Activated naive CD8-positive, alpha-beta T cell treated with anti-CD3 and anti-CD28 coated beads, Interleukin-2, amount 10 ng/mL, durations not matched to agents 7 days and 5 days (primary cell): ENCODE data around the gene HHAT. TPM values are rescaled to one million over a fixed set of nuclear protein-coding genes. Genes with fewer than 3 reads are reported as not detected.

Experiments used
- ATAC-seq: fragments of 150-1000 bp; cut with Tn5 transposase; one replicate; pipeline ENCODE4 v1.10.0; 2021; ENCODE audit warnings: low read depth, moderate library complexity
- POLR2A ChIA-PET: fragments of 350-600 bp; sonication (Branson Sonifier 250); formaldehyde crosslinking; loops from one replicate; lab custom pipeline; 2021; ENCODE audit warnings: antibody characterized with exemption; lab: Charles Lee
- DNase-seq: peaks from one replicate; pipeline ENCODE4 v3.0.0; 2021
- H3K27ac Mint-ChIP-seq: one replicate; pipeline ENCODE4 v1.8.0; 2022; ENCODE audit warnings: mild to moderate bottlenecking, mixed read lengths
- H3K27me3 Mint-ChIP-seq: one replicate; pipeline ENCODE4 v1.8.0; 2022; ENCODE audit warnings: mild to moderate bottlenecking, moderate library complexity, mixed read lengths
- H3K36me3 Mint-ChIP-seq: one replicate; pipeline ENCODE4 v1.8.0; 2021; ENCODE audit warnings: mild to moderate bottlenecking, mixed read lengths
- H3K4me1 Mint-ChIP-seq: one replicate; pipeline ENCODE4 v1.8.0; 2021; ENCODE audit warnings: mixed read lengths
- H3K4me3 Mint-ChIP-seq: one replicate; pipeline ENCODE4 v1.8.0; 2022; ENCODE audit warnings: mild to moderate bottlenecking, moderate library complexity, mixed read lengths
- H3K9me3 Mint-ChIP-seq: one replicate; pipeline ENCODE4 v1.8.0; 2021; ENCODE audit warnings: mixed read lengths
- total RNA-seq, 2 experiments: library from RNA; stranded (reverse); gene quantifications; one replicate each; pipeline ENCODE4 v1.2.3, GENCODE V29; 2021

HHAT gene
- total RNA-seq, 2 experiments from 2014 or later, result 3.3 to 3.8 TPM

- H3K4me1 Mint-ChIP-seq, result no peaks in the 10 kb centered on the region
These were observed 188.2 kb downstream of the HHAT start for GRCh38 chr1:210516697-210517459.

GRCh38 chr1:210523830-210524229 lies 195.1 kb downstream of the HHAT start:
- no peak for DNase-seq
- no peak for ATAC-seq
- no peaks in the 10 kb centered on the region for H3K27me3 Mint-ChIP-seq
- no peaks in the 10 kb centered on the region for H3K9me3 Mint-ChIP-seq
- no peak overlapping the region for H3K27ac Mint-ChIP-seq
- H3K36me3 Mint-ChIP-seq, result no peaks in the 10 kb centered on the region
- POLR2A ChIA-PET, result no interaction called here
- no peak overlapping the region for H3K4me3 Mint-ChIP-seq
- H3K4me1 Mint-ChIP-seq, result no peaks in the 10 kb centered on the region

More at GRCh38 chr1:210516697-210517459, 188.2 kb downstream of the HHAT start:
- DNase-seq (no peak), ATAC-seq (no peak)
- no peak overlapping the region for H3K27ac Mint-ChIP-seq
- POLR2A ChIA-PET, result no interaction called here
- no peak overlapping the region for H3K4me3 Mint-ChIP-seq
- H3K9me3 Mint-ChIP-seq, result no peaks in the 10 kb centered on the region
- H3K36me3 Mint-ChIP-seq, result no peaks in the 10 kb centered on the region
- H3K27me3 Mint-ChIP-seq, result peaks cover 7% of the 10 kb centered on the region

DNA sequence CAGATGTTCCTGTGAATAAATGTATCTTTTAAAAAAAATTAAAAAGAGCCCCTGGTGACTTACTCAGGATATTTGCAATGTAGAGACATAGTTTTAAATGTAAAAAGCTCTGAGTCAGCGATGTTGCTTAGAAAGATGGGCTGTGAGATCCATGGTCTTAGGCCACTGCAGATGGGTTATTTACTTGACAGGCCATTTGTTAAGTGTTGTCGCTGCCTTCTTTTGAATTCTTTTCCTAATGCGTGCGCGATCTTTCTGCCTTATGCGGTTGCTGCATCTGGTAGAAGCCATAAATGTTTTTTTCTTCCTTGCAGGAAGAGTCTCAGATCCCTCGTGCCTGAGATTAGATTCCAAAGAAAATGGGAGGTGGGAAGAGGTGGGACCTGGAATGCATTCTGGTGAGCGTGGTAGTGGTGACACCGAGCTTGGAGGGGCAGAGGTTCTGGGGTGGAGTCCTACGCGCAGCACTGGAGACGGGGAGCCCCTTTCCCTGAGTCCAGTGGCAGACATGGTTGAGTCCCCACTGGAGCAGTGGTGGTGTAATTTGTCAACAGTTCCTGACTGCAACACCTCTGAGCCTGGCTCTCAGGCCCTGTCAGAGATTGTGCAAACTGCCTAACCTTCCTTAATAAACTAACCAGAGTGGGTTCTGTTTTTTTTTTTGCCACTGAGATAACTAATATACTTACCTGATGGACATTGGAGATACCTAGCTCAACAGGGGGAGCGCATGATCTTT lies 197.2 kb downstream of the HHAT start:
- Mint-ChIP-seq H3K36me3 (no peaks in the 10 kb centered on the region), H3K4me3 (no peak overlapping the region), H3K27me3 (no peaks in the 10 kb centered on the region), H3K9me3 (no peaks in the 10 kb centered on the region), H3K4me1 (no peaks in the 10 kb centered on the region), H3K27ac (no peak overlapping the region)
- POLR2A ChIA-PET, result no interaction called here
- ATAC-seq, result no peak
- DNase-seq, result no peak

- ATAC-seq, result no peak
- Mint-ChIP-seq H3K36me3 (no peaks in the 10 kb centered on the region), H3K27me3 (no peaks in the 10 kb centered on the region), H3K27ac (no peak overlapping the region), H3K4me3 (no peak overlapping the region), H3K9me3 (no peaks in the 10 kb centered on the region), H3K4me1 (no peaks in the 10 kb centered on the region)
- no peak for DNase-seq
- POLR2A ChIA-PET, result no interaction called here
These were observed 198.4 kb downstream of the HHAT start for GRCh38 chr1:210527091-210527490.

GRCh38 chr1:210531475-210532222 lies 202.9 kb downstream of the HHAT start:
- Mint-ChIP-seq H3K27ac (no peak overlapping the region), H3K27me3 (no peaks in the 10 kb centered on the region), H3K4me1 (no peaks in the 10 kb centered on the region), H3K4me3 (no peak overlapping the region), H3K9me3 (no peaks in the 10 kb centered on the region), H3K36me3 (no peaks in the 10 kb centered on the region)
- POLR2A ChIA-PET, result no interaction called here
- no peak for ATAC-seq
- DNase-seq, result no peak

DNA sequence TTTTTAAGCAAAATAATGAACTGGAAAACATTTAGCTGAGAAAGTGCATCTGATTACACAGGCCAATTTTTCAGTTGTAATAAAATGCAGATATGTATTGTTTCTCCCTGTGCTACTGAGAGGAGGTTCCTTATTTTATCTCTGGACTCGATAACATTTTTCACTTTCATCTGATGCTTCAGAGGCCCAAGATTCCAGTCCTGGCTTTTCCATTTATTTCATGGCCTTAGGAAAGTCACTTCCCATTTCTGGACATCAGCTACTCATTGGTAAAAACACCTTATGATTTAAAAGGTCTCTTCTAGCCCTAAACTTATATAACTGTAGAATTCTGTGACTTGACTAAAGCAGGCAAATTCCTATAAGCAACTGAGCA lies 203.5 kb downstream of the HHAT start:
- H3K36me3 Mint-ChIP-seq, result no peaks in the 10 kb centered on the region
- no peak overlapping the region for H3K27ac Mint-ChIP-seq
- H3K4me1 Mint-ChIP-seq, result no peaks in the 10 kb centered on the region
- H3K9me3 Mint-ChIP-seq, result no peaks in the 10 kb centered on the region
- DNase-seq (no peak), ATAC-seq (no peak)
- POLR2A ChIA-PET, result no interaction called here
- no peak overlapping the region for H3K4me3 Mint-ChIP-seq
- no peaks in the 10 kb centered on the region for H3K27me3 Mint-ChIP-seq

DNA sequence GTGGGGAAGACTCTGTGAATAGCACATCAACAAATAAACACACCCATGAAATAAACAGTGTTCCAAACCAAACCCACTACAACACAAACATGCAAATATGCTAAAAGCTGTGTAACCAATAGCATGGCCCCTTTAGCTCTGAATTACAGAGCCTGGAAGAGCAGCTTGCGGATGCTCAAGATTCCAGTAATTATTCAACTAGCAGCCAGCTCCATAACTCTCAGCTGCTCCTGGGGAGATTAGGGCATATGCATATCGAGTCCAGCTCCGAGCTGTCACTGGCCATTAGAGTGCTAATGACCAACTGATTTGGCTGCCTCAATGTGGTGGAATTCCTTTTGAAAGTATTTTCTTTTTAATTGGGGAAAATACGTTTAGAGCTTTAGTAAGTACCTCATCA lies 207.1 kb downstream of the HHAT start:
- no peaks in the 10 kb centered on the region for H3K4me1 Mint-ChIP-seq

DNA sequence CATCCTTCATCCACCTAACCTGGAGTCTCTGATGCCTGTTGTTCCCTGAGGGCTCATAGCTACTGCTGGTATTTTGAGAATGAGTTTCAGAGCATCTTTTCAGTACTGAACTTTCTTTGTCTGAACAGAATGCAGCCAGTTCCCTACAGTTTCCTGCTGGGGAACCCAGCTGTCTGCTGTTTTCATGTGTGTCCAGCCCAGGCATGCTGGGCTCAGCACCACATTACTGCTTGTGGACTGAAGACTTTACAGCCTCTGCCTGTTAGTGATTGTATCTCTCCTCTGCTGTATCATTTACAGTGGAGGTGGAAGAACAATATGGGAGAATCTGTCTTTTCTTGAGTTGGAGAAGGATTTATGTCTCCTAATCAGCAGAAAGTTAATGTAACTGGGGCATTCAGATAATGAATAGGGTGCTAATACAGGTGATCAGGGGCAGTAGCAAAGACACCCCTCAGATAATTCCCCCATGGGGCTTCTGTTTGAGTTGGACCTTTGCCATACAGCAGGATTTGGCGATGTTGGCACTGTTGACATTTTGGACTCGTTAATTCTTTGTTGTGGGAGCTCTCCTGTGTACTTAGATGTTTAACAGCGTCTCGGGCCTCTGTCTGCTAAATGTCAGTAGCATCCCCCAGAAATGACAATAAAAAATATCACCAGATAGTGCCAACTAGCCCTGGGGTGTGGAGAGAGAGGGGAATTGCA lies 207.7 kb downstream of the HHAT start:
- POLR2A ChIA-PET, result no interaction called here
- no peak overlapping the region for H3K27ac Mint-ChIP-seq

More for the DNA sequence above, 207.1 kb downstream of the HHAT start:
- POLR2A ChIA-PET, result no interaction called here
- Mint-ChIP-seq H3K27me3 (no peaks in the 10 kb centered on the region), H3K36me3 (no peaks in the 10 kb centered on the region), H3K9me3 (no peaks in the 10 kb centered on the region), H3K4me3 (no peak overlapping the region), H3K27ac (no peak overlapping the region)
- DNase-seq (no peak), ATAC-seq (no peak)

GRCh38 chr1:210540288-210540687 lies 211.6 kb downstream of the HHAT start:
- DNase-seq (no peak), ATAC-seq (no peak)
- POLR2A ChIA-PET, result no interaction called here
- H3K36me3 Mint-ChIP-seq, result no peaks in the 10 kb centered on the region
- no peak overlapping the region for H3K27ac Mint-ChIP-seq
- peaks cover 1% of the 10 kb centered on the region for H3K9me3 Mint-ChIP-seq
- H3K4me3 Mint-ChIP-seq, result no peak overlapping the region
- H3K27me3 Mint-ChIP-seq, result peaks cover 2% of the 10 kb centered on the region
- H3K4me1 Mint-ChIP-seq, result peaks cover 4% of the 10 kb centered on the region

More for the DNA sequence above, 207.7 kb downstream of the HHAT start:
- no peaks in the 10 kb centered on the region for H3K4me1 Mint-ChIP-seq
- no peak overlapping the region for H3K4me3 Mint-ChIP-seq
- no peaks in the 10 kb centered on the region for H3K27me3 Mint-ChIP-seq
- no peak for ATAC-seq
- DNase-seq, result no peak
- no peaks in the 10 kb centered on the region for H3K36me3 Mint-ChIP-seq
- no peaks in the 10 kb centered on the region for H3K9me3 Mint-ChIP-seq

DNA sequence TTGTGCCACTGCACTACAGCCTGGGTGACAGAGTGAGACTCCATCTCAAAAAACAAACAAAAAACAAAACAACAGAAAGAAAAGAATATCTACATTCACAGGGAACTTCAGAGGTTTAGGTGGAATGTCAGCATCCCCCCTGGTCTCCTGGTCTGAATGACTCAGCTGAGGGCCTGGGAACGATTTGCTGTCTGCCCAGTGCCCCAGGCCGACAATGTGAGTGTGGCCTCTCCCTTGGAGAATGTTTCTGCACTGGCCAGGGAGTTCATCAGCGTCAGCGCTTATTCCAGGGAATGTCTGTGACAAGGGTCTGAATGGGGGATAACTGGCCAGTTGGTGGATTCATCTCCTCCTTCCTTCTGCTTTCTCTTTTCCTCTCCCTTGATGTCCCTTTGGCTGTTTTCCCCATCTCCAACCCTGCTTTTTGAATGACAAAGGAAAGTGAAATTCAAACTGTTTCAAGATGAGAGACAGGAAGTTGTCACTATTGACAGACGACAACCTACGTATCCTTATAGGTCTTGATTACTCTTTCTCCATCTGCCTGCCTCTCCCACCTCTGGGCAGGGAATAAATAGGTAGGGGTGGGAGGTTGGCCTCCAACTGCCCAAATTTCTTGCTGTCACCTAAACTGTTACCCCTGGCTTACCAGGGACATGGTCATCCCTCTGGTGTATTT lies 213.1 kb downstream of the HHAT start:
- ATAC-seq (no peak), DNase-seq (no peak)
- Mint-ChIP-seq H3K27ac (peak overlapping the region; percentile 66), H3K4me1 (peaks cover 5% of the 10 kb centered on the region), H3K9me3 (peaks cover 4% of the 10 kb centered on the region), H3K27me3 (peaks cover 2% of the 10 kb centered on the region), H3K4me3 (no peak overlapping the region), H3K36me3 (peaks cover 2% of the 10 kb centered on the region)
- POLR2A ChIA-PET, result no interaction called here

DNA sequence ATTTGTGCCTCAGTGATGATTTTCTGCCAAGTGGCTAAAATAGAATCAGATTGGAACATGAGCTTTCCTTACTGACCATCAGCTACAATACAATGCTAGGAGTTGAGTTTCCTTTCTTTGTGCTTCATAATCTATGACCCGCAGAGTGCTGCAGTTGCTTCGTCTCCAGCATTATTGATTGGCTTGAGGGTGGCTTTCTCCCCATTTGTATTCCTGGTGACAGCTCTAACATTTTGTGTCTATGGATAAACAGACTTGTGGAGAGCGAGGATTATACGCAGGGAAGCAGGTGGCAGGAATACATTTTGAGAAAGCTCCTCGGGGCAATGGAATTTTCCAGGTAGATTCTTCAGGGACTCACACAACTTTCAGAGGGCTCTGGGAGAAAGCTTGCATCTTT lies 223.2 kb downstream of the HHAT start:
- no peak for DNase-seq
- POLR2A ChIA-PET, result no interaction called here
- peaks cover 2% of the 10 kb centered on the region for H3K9me3 Mint-ChIP-seq
- H3K4me3 Mint-ChIP-seq, result no peak overlapping the region
- ATAC-seq, result no peak
- no peaks in the 10 kb centered on the region for H3K36me3 Mint-ChIP-seq
- no peaks in the 10 kb centered on the region for H3K4me1 Mint-ChIP-seq
- H3K27me3 Mint-ChIP-seq, result peaks cover 6% of the 10 kb centered on the region
- H3K27ac Mint-ChIP-seq, result no peak overlapping the region

- Mint-ChIP-seq H3K27ac (no peak overlapping the region), H3K4me1 (no peaks in the 10 kb centered on the region), H3K4me3 (no peak overlapping the region), H3K9me3 (peaks cover 2% of the 10 kb centered on the region), H3K36me3 (no peaks in the 10 kb centered on the region), H3K27me3 (peaks cover 8% of the 10 kb centered on the region)
- DNase-seq (no peak), ATAC-seq (no peak)
- POLR2A ChIA-PET, result no interaction called here
These were observed 225.0 kb downstream of the HHAT start for GRCh38 chr1:210553711-210554110.

GRCh38 chr1:210554382-210554781 lies 225.7 kb downstream of the HHAT start:
- H3K27ac Mint-ChIP-seq, result no peak overlapping the region
- H3K4me3 Mint-ChIP-seq, result no peak overlapping the region
- ATAC-seq, result no peak
- H3K36me3 Mint-ChIP-seq, result no peaks in the 10 kb centered on the region
- no peaks in the 10 kb centered on the region for H3K4me1 Mint-ChIP-seq
- POLR2A ChIA-PET, result no interaction called here
- peaks cover 3% of the 10 kb centered on the region for H3K9me3 Mint-ChIP-seq
- peaks cover 8% of the 10 kb centered on the region for H3K27me3 Mint-ChIP-seq
- DNase-seq, result no peak
